Glutamatergic neuron (in vitro differentiated cells): ENCODE results near the gene ABHD15. TPM values are rescaled to one million over a fixed set of nuclear protein-coding genes. Genes with fewer than 3 reads are reported as not detected.

Source experiments
- DNase-seq: peaks from one replicate; pipeline ENCODE4 v3.0.0; 2022
- H3K27ac Mint-ChIP-seq: one replicate; pipeline ENCODE4 v1.8.0; 2020; ENCODE audit warnings: mild to moderate bottlenecking, mixed read lengths, inconsistent platforms; ENCODE audit not compliant: unreplicated experiment
- H3K27me3 Mint-ChIP-seq: one replicate; pipeline ENCODE4 v1.8.0; 2020; ENCODE audit warnings: mild to moderate bottlenecking, moderate library complexity, mixed read lengths, inconsistent platforms; ENCODE audit not compliant: unreplicated experiment
- H3K36me3 Mint-ChIP-seq: one replicate; pipeline ENCODE4 v1.8.0; 2020; ENCODE audit warnings: mild to moderate bottlenecking, mixed read lengths, inconsistent platforms; ENCODE audit not compliant: unreplicated experiment
- H3K4me1 Mint-ChIP-seq: one replicate; pipeline ENCODE4 v1.8.0; 2020; ENCODE audit warnings: mild to moderate bottlenecking, low read depth, mixed read lengths, inconsistent platforms; ENCODE audit not compliant: unreplicated experiment
- H3K4me3 Mint-ChIP-seq: one replicate; pipeline ENCODE4 v1.8.0; 2020; ENCODE audit warnings: mild to moderate bottlenecking, mixed read lengths, inconsistent platforms; ENCODE audit not compliant: unreplicated experiment
- H3K9me3 Mint-ChIP-seq: one replicate; pipeline ENCODE4 v1.8.0; 2020; ENCODE audit warnings: mild to moderate bottlenecking, moderate library complexity, mixed read lengths, inconsistent platforms; ENCODE audit not compliant: unreplicated experiment
- total RNA-seq: library from RNA; stranded (reverse); fragmentation: NEBNext Ultra II Directional; extraction: Animal tissue kit (Norgen Biotek cat#: 25700); gene quantifications from one replicate; pipeline ENCODE4 v1.2.1, GENCODE V29; 2021; ENCODE audit not compliant: unreplicated experiment
- TF ChIP-seq, protein P1 (sequence below): fragments of 200-600 bp; sonication (generic); IDR thresholded peaks from one replicate; pipeline ENCODE4 v1.5.0; 2021; ENCODE audit not compliant: partially characterized antibody, unreplicated experiment

Gene ABHD15
- total RNA-seq, 1 donor from 2014 or later = 2.5 TPM

GRCh38 chr17:29611351-29612093 lies 44.7 kb upstream of the ABHD15 start:
- no peak overlapping the region for H3K4me3 Mint-ChIP-seq
- H3K27ac Mint-ChIP-seq = no peak overlapping the region
- peaks cover 6% of the 10 kb centered on the region for H3K4me1 Mint-ChIP-seq
- H3K36me3 Mint-ChIP-seq = peaks cover 6% of the 10 kb centered on the region
- TF ChIP-seq, protein P1, sequence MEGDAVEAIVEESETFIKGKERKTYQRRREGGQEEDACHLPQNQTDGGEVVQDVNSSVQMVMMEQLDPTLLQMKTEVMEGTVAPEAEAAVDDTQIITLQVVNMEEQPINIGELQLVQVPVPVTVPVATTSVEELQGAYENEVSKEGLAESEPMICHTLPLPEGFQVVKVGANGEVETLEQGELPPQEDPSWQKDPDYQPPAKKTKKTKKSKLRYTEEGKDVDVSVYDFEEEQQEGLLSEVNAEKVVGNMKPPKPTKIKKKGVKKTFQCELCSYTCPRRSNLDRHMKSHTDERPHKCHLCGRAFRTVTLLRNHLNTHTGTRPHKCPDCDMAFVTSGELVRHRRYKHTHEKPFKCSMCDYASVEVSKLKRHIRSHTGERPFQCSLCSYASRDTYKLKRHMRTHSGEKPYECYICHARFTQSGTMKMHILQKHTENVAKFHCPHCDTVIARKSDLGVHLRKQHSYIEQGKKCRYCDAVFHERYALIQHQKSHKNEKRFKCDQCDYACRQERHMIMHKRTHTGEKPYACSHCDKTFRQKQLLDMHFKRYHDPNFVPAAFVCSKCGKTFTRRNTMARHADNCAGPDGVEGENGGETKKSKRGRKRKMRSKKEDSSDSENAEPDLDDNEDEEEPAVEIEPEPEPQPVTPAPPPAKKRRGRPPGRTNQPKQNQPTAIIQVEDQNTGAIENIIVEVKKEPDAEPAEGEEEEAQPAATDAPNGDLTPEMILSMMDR = no peak
- peaks cover 12% of the 10 kb centered on the region for H3K27me3 Mint-ChIP-seq
- no peak for DNase-seq
- H3K9me3 Mint-ChIP-seq = peaks cover 10% of the 10 kb centered on the region

DNA sequence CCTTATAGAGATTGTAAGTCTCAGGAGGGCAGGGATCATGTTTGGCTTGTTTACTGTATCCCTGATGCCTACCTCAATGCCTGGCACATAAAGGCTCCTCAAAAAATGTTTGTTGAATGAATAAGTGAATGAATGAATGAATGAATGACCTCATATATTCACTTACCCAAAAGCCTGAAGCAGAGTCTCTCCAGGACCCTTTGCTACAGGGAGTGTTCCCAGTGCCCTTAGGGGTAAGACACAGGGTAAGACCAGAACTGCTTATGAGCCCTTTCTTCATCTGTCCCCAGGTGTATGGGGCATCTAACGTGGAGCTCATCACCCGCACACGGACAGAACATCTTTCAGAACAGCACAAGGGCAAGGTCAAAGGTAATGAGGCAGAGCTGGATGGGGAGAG lies 43.6 kb upstream of the ABHD15 start:
- peaks cover 4% of the 10 kb centered on the region for H3K4me1 Mint-ChIP-seq

GRCh38 chr17:29608986-29609385 lies 42.1 kb upstream of the ABHD15 start:
- DNase-seq = no peak
- peaks cover 6% of the 10 kb centered on the region for H3K36me3 Mint-ChIP-seq
- peaks cover 2% of the 10 kb centered on the region for H3K4me1 Mint-ChIP-seq
- TF ChIP-seq, protein P1 = no peak
- H3K27ac Mint-ChIP-seq = no peak overlapping the region
- H3K27me3 Mint-ChIP-seq = peaks cover 9% of the 10 kb centered on the region
- no peak overlapping the region for H3K4me3 Mint-ChIP-seq
- H3K9me3 Mint-ChIP-seq = peaks cover 9% of the 10 kb centered on the region

More for the DNA sequence above, 43.6 kb upstream of the ABHD15 start:
- Mint-ChIP-seq H3K27me3 (peaks cover 9% of the 10 kb centered on the region), H3K9me3 (peaks cover 9% of the 10 kb centered on the region), H3K4me3 (no peak overlapping the region), H3K36me3 (peaks cover 6% of the 10 kb centered on the region), H3K27ac (no peak overlapping the region)
- TF ChIP-seq, protein P1 = no peak
- no peak for DNase-seq

DNA sequence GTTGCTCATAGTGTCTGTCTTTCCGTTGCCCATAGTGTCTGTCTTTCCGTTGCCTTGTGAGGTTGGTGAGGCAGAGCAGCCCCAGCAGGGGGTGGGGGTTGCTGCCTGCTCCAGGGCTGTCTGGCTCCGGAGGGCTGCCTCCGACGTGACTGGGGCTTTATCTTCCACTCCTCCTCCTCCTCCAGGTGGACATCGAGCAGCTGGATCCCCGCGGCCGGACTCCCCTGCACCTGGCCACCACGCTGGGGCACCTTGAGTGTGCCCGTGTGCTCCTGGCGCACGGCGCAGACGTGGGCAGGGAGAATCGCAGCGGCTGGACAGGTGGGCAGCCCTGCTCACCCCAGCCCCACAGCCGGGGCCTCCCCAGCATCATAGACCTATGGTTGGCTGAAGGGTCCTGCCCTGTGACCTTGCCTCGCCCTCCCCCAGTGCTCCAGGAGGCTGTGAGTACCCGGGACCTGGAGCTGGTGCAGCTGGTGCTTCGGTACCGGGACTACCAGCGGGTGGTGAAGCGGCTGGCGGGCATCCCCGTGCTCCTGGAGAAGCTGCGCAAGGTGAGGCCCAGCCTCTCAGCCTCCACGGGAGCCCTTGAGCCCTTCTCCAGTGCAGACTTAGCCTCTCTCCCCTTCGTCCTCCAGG lies 40.8 kb upstream of the ABHD15 start:
- peaks cover 11% of the 10 kb centered on the region for H3K9me3 Mint-ChIP-seq
- DNase-seq = no peak
- H3K4me3 Mint-ChIP-seq = no peak overlapping the region
- H3K27ac Mint-ChIP-seq = no peak overlapping the region
- peaks cover 7% of the 10 kb centered on the region for H3K27me3 Mint-ChIP-seq
- peaks cover 6% of the 10 kb centered on the region for H3K36me3 Mint-ChIP-seq
- no peaks in the 10 kb centered on the region for H3K4me1 Mint-ChIP-seq
- TF ChIP-seq, protein P1 = no peak

- Mint-ChIP-seq H3K36me3 (no peaks in the 10 kb centered on the region), H3K4me1 (peaks cover 12% of the 10 kb centered on the region), H3K27me3 (peaks cover 5% of the 10 kb centered on the region), H3K4me3 (no peak overlapping the region), H3K9me3 (peaks cover 5% of the 10 kb centered on the region), H3K27ac (no peak overlapping the region)
- no peak for DNase-seq
- TF ChIP-seq, protein P1 = no peak
These were observed 36.4 kb upstream of the ABHD15 start for GRCh38 chr17:29603109-29603674.
